ENCODE data around the gene FAM234A. TPM values are rescaled to one million over a fixed set of nuclear protein-coding genes. Genes with fewer than 3 reads are reported as not detected.

The FAM234A gene
- total and polyA plus RNA-seq, 2 donors (not counting 3 experiments of a cell fraction or from before 2014, with no cell fraction given): 70.4 to 89.4 TPM

DNA sequence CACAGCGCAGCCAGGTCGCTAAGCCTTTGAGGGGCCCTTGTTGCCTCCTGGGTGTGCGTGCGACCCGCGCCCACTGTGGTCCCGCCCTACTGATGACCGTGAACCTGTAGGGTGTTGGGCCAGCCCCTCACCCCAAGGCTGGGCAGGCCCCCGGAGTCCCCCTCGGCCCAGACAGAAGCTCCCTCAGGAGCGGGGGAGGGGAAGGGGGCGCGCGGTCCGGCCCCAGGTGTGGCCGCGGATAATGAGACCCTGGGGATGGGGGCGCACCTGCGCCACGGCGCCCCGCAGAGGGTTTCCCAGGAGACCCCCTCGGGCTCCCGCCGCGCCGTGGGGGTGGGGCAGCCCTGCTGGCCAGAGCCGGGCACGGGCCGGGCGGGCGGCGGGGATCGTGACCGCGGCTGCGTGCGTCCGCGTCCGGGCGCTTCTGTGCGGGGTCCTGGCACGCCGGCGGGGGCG is 45.4 kb downstream of the FAM234A start:
- Histone ChIP-seq H3K27ac (ENCODE audit: insufficient read depth, low read depth, low read length) (no peak overlapping the region), H2AFZ (ENCODE audit: low read depth, low read length) (no peak overlapping the region), H3K36me3 (ENCODE audit: control insufficient read depth in 2 of 2, extremely low read depth in 1 of 2, insufficient read depth in 2 of 2, low read length in 2 of 2) (no peaks in the 10 kb centered on the region), H3K9me3 (replicated peaks; ENCODE audit: control insufficient read depth, insufficient read depth, low read length) (no peaks in the 10 kb centered on the region), H4K20me1 (replicated peaks; ENCODE audit: control insufficient read depth, extremely low read depth, insufficient read depth, low read length) (no peaks in the 10 kb centered on the region), H3K9ac (replicated peaks; ENCODE audit: extremely low read depth, insufficient read depth, low read length) (no peak overlapping the region), H3K4me3 (replicated peaks in 1 of 3; ENCODE audit: insufficient read depth in 1 of 3, low read depth in 1 of 3, low read length in 3 of 3) (peak overlapping the region in 1 of 3 experiments; percentile 24), H3K9me1 (replicated peaks; ENCODE audit: control insufficient read depth, extremely low read depth, insufficient read depth, low read length) (no peaks in the 10 kb centered on the region), H3K27me3 (ENCODE audit: control insufficient read depth in 2 of 2, insufficient read depth in 2 of 2, low read length in 2 of 2) (peaks cover 4% of the 10 kb centered on the region in 2 experiments), H3K4me2 (ENCODE audit: insufficient read depth, low read length) (no peak overlapping the region), H3K4me1 (ENCODE audit: control insufficient read depth, extremely low read depth, insufficient read depth, low read length) (peaks cover 3% of the 10 kb centered on the region), H3K79me2 (ENCODE audit: control insufficient read depth, insufficient read depth, low read length) (no peaks in the 10 kb centered on the region)
- DNase-seq (ENCODE audit: low read depth, low spot score) (no peak), FAIRE-seq (no peak)
- CTCF ChIA-PET: interaction anchor here (1.0 kb wide), 1 partner anchor 72 kb away, joined by 4 read pairs; the partner anchor contains the start of gene AXIN1
- dilution Hi-C loops (cut with MboI; ENCODE audit: extremely low pct_ligation_motif_present, low sequenced_read_pairs) (no loop called here), intact Hi-C loops (cut with micrococcal nuclease) (no loop called here)
- BruUV-seq (replicated peaks): no TSS peak
- TF ChIP-seq MAX (IDR thresholded peaks at IDR 0.05; ENCODE audit: insufficient read depth, insufficient read length) (no peak), JUN (IDR thresholded peaks at IDR 0.05; ENCODE audit: borderline replicate concordance, insufficient read depth, insufficient read length, low read depth) (no peak), MYC (IDR thresholded peaks at IDR 0.05; ENCODE audit: low read depth, low read length) (no peak), POLR2A (IDR thresholded peaks at IDR 0.05; ENCODE audit: low read depth, low read length) (no peak), FOS (IDR thresholded peaks at IDR 0.05; ENCODE audit: borderline replicate concordance, insufficient read depth, low read length) (no peak), EZH2 (IDR thresholded peaks at IDR 0.05; ENCODE audit: borderline replicate concordance, low read depth, low read length, severe bottlenecking) (no peak), POLR2AphosphoS5 (IDR thresholded peaks at IDR 0.05; ENCODE audit: insufficient read depth, low read depth, low read length) (no peak), CTCF (IDR thresholded peaks at IDR 0.05; ENCODE audit: extremely low read depth in 1 of 2, insufficient read depth in 1 of 2, low read depth in 1 of 2, low read length in 2 of 2) (no peak), GATA2 (IDR thresholded peaks at IDR 0.05; ENCODE audit: insufficient read depth, insufficient read length, low read depth, low read length) (no peak)
- POLR2A ChIA-PET: no interaction called here

Data from endothelial cell of umbilical vein (primary cell).